NCI-H2029 (cell line): Measurements from ENCODE around the gene ARX.

Experiments
- DNase-seq: peaks from one replicate; lab custom pipeline; 2025; lab: John Stamatoyannopoulos, UW

Gene ARX

GRCh38 chrX:25016938-25017598 lies 1.3 kb upstream of the ARX start:
- DNase-seq, result no peak

GRCh38 chrX:25016361-25016671 lies 551 bp upstream of the ARX start:
- no peak for DNase-seq

GRCh38 chrX:25014366-25014838 lies 1.4 kb downstream of the ARX start:
- no peak for DNase-seq

- DNase-seq, result no peak
These were observed 2.0 kb downstream of the ARX start for GRCh38 chrX:25013632-25014365.

- no peak for DNase-seq
These were observed 2.8 kb downstream of the ARX start for GRCh38 chrX:25012793-25013631.

DNA sequence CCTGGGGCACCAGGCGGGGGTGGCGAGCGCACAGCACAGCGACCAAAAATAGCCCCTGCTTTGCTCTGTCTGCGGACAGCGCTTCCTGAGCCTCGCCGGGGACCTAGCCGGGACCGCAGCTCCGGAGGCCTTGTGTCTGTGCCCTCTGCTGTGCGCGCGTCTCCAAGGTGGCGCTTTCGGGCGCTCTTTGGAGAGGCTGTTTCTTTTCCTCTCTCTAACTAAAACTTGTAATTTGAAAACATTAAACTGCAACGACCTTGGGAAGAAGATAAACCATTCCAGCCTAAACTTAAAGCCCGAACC lies 3.4 kb downstream of the ARX start:
- no peak for DNase-seq

DNA sequence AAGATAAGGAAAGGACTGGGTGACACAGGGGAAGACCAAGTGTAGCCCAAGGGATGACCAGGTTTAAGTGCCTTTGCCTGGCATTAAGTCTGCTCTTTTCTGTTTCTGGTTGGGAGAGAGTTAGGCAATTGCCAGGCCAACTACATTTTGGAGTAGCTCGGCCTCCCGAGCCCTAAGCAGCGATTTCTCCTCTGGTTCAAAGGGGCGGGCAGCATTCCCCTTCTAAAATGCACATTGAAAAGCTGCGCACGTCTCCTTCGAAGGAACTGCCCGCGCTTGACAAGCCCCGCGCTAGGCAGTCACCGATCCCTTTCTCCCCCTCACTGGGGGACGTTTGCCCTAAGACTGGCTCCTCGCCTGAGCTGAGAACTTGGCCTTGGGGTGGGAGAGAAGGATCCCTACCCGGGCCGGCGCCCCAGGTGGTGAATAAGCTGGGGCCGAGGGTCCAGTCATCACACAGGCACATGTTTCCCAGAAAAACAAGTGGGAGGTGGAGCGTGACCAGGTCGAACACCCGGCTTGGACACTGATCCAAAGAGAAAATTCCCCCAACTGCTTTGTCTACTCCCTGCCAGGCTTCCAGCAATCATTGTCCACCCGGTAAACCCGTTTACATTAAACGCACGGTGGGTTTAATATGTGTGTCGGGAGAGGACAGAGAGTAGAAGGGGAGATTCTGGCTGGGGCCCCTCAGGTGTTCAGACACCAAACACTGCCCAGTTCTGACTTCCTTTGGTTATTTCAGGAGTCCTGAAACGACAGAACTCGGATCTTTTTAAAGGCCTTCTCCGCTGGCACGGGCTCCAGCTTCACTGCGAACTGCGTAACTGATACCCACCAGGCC lies 4.0 kb downstream of the ARX start:
- DNase-seq, result no peak

DNA sequence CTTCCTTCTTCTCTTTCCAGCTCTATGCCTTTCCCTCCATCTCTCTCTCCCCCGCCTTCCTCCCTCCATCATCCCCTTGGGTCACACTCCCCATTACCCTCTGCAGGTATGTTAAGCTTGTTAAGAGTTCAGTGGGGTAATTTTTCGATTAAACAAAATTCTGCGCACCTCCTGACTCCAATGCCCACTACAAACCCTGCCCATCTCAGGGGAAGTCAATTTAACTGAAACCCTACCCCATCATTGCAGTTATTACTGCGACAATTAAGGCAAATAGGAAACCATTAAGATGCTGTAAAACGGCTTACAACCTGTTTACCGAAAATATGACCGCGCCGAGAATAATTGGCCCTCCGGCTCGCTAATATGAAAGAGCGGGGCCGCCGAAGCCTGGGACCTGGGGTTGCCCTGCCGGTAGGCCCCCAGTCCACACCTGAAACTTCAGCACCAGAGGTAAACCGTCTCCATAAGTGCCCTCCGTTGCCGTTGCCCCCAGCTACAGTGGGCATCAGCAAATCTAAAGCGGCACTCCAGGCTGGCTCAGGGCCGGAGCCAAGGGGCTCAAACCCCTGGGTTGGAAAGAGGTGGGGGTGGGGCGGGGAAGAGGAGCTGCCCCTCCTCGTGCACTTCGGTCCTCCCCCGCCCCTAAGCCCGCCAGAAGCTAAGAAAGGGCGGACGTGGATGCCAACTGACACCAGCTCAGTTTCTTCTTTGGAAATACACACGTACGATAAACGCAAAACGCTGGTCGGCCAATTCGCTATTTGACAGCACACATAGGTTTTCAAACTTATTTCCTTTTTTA lies 4.8 kb downstream of the ARX start:
- DNase-seq, result no peak

GRCh38 chrX:25009407-25009806 lies 6.4 kb downstream of the ARX start:
- DNase-seq, result no peak

DNA sequence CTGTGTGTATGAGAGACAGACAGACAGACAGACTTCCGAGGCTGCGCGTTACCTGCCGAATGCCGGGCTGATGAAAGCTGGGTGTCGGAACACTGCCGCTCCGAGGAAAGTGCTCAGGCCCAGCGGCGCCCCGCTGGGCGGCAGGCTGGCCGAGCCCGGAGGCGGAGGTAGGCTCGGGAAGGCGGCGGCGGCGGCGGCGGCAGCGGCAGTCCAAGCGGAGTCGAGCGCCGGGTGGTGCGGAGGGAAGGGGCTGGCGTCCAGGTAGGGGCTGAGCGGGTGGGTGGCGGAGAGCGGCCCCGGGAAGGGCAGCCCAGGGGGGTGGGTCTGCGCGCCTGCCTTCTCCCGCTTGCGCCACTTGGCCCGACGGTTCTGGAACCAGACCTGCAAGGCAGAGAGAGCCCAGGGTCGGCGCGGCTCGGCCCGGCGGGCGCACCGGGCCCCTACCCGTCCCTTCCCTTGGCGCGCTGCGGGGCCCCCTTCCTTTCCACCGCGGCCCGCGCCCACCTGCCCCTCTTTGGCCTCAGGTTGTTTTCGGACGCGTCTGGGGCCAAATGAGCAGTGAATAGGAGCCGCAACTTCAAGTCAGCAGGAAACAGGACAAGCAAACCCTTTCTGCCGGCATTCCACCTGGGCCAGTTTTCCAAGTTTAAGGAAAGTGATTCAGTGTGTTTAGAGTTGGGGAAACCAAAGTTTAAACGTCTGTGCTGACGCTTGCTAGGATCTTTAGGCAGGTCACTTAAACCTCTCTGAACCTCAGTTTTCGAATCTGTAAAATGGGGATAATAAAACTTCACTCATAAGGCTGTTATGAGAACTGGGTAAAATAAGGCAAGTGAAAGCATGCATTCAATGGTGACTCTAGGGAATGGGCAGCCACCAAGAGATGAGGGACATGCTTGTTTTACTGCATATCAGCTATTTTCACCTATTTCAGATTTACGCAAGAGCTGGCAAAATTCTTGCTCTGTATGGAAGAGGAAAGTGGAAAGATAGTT lies 8.4 kb downstream of the ARX start:
- no peak for DNase-seq

DNA sequence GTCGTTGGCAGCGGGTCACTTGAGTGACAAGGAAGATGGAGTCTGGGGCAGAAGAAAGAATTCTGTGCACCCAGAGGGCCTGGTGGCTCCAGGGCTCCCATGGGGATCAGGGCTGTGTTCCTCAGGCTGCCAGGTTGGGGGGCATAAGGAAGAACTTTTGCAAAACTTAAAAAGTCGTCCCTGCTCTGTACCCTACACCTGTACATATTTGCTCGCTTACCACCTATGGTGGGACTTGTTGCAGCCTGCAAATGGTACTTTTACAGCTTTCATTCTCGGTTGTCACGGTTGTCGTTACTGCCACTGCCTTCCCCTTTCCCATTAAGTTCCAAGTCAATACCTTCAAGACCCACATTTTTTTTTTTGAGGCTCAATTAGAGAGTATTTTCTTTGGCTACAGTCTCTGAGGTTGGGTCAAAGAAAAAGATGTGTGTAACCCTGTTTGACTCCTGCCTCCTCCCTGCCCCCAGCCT lies 9.1 kb downstream of the ARX start:
- DNase-seq, result no peak

GRCh38 chrX:25005382-25006185 lies 10.2 kb downstream of the ARX start:
- no peak for DNase-seq

- no peak for DNase-seq
These were observed 10.8 kb downstream of the ARX start for GRCh38 chrX:25005034-25005381.

GRCh38 chrX:25004485-25005032 lies 11.2 kb downstream of the ARX start:
- DNase-seq, result no peak

- no peak for DNase-seq
These were observed 11.7 kb downstream of the ARX start for GRCh38 chrX:25004040-25004439.

- no peak for DNase-seq
These were observed 12.5 kb downstream of the ARX start for GRCh38 chrX:25003066-25003849.

DNA sequence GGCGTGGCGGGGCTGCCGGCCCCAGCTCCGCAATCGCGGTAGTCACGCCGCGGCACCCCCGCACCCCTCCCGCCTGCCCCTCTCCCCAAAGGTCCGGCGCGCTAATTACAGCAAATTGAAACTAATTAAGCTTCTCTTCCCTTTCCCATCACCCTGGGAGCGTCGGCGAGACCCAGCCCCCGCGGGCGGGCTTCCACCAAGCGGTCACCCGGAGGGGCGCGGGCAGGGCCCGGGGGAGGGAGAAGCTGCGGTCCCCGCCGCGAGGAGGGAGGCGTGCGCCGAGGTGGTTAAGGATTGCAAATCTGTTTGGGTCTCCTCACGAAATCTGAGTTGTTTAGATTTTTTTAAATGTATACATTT lies 13.1 kb downstream of the ARX start:
- DNase-seq, result no peak
